Neural progenitor cell (in vitro differentiated cells): ENCODE measurements around the gene SPOCK1. TPM values are rescaled to one million over a fixed set of nuclear protein-coding genes. Genes with fewer than 3 reads are reported as not detected.

ENCODE experiments used
- DNase-seq: peaks from one replicate; pipeline ENCODE4 v3.0.0-alpha.2; 2016; ENCODE audit warnings: low spot score
- H2AFZ ChIP-seq: fragments of 200-600 bp; sonication (generic); replicated peaks from 2 replicates; pipeline ENCODE4 v1.6.1; 2016; ENCODE audit warnings: antibody characterized with exemption
- H3F3A ChIP-seq: fragments of 200-600 bp; sonication (generic); 2 replicates; pipeline ENCODE4 v1.6.1; 2016; ENCODE audit warnings: antibody characterized with exemption, low read depth
- H3K27ac ChIP-seq: fragments of 200-600 bp; sonication (generic); 2 replicates; pipeline ENCODE4 v1.5.1; 2016; ENCODE audit warnings: mild to moderate bottlenecking
- H3K27me3 ChIP-seq: fragments of 200-600 bp; sonication (generic); 2 replicates; pipeline ENCODE4 v1.6.1; 2016; ENCODE audit warnings: mild to moderate bottlenecking, moderate library complexity
- H3K36me3 ChIP-seq: fragments of 200-600 bp; sonication (generic); 2 replicates; pipeline ENCODE4 v1.5.1; 2016
- H3K4me1 ChIP-seq: fragments of 200-600 bp; sonication (generic); 2 replicates; pipeline ENCODE4 v1.6.1; 2016; ENCODE audit warnings: mixed run types
- H3K4me2 ChIP-seq: fragments of 200-600 bp; sonication (generic); 2 replicates; pipeline ENCODE4 v1.6.1; 2016
- H3K4me3 ChIP-seq: fragments of 200-600 bp; sonication (generic); 2 replicates; pipeline ENCODE4 v1.5.1; 2016
- H3K79me2 ChIP-seq: fragments of 200-600 bp; sonication (generic); 2 replicates; pipeline ENCODE4 v1.6.1; 2016; ENCODE audit warnings: low read depth
- H3K9ac ChIP-seq: fragments of 200-600 bp; sonication (generic); 2 replicates; pipeline ENCODE4 v1.6.1; 2016
- H3K9me3 ChIP-seq: fragments of 200-600 bp; sonication (generic); 2 replicates; pipeline ENCODE4 v1.5.1; 2016; ENCODE audit warnings: low read depth
- H4K20me1 ChIP-seq: fragments of 200-600 bp; sonication (generic); 2 replicates; pipeline ENCODE4 v1.6.1; 2016; ENCODE audit warnings: low read depth
- H3K27ac Mint-ChIP-seq: 3 replicates; pipeline ENCODE4 v1.8.0; 2021; ENCODE audit warnings: mixed read lengths
- H3K27me3 Mint-ChIP-seq: 2 replicates; pipeline ENCODE4 v1.8.0; 2022; ENCODE audit warnings: low read depth, mild to moderate bottlenecking, inconsistent platforms, moderate library complexity, mixed read lengths; ENCODE audit not compliant: insufficient read depth
- H3K36me3 Mint-ChIP-seq: 3 replicates; pipeline ENCODE4 v1.8.0; 2021; ENCODE audit warnings: mixed read lengths
- H3K4me1 Mint-ChIP-seq: 3 replicates; pipeline ENCODE4 v1.8.0; 2021; ENCODE audit warnings: mixed read lengths
- H3K4me3 Mint-ChIP-seq: 3 replicates; pipeline ENCODE4 v1.8.0; 2021; ENCODE audit warnings: mild to moderate bottlenecking, moderate library complexity, mixed read lengths
- H3K9me3 Mint-ChIP-seq: 3 replicates; pipeline ENCODE4 v1.8.0; 2020; ENCODE audit warnings: mixed read lengths
- EZH2 ChIP-seq: fragments of 200-600 bp; sonication (generic); IDR thresholded peaks from 2 replicates; pipeline ENCODE4 v1.6.1; 2017; ENCODE audit warnings: antibody characterized with exemption, mild to moderate bottlenecking, moderate library complexity
- EZH2phosphoT487 ChIP-seq: fragments of 200-600 bp; sonication (generic); IDR thresholded peaks from 2 replicates; pipeline ENCODE4 v1.6.1; 2017; ENCODE audit warnings: antibody characterized with exemption
- total RNA-seq: library from RNA; depleted of rRNA; stranded (reverse); fragments of >200 nt; gene quantifications from 2 replicates; pipeline ENCODE4 v1.2.3, GENCODE V29; 2015; ENCODE audit warnings: low replicate concordance
- TF ChIP-seq, protein P1 (sequence below): fragments of 200-600 bp; sonication (generic); IDR thresholded peaks from 2 replicates; pipeline ENCODE4 v1.5.1; 2017; ENCODE audit warnings: antibody characterized with exemption, mild to moderate bottlenecking

Gene SPOCK1
- total RNA-seq, 1 donor from 2014 or later = 6.9 TPM

DNA sequence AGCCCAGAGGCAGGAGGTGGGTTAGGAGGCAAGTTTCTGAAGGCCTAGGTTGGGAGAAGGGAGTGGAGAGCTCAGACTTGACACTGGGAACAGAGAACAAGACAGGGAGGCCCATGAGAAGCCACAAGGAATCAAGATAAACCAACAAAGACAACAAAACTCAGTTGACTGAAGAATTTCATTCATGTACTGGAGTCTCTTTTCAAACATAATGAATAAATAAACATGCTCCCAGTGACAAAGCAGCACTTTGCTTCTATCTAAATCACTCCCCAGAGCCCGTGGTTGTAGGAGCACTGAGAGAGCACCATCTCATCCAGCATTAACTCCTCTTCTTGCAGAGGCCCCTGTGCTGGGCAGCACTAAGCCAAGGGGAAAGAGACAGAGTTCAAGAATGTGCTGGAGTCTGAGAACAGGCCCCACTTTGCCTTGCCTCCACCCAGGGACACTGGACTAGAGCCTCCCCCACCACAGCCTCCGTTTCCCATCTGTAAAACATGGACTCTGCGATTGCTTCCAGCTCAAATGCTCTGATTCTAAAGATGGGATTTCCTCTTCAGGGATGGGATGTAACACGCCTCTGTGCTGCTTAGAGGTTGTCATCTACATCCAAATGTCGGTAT is 282.0 kb downstream of the SPOCK1 start:
- no peaks in the 10 kb centered on the region for H3K79me2 ChIP-seq
- Mint-ChIP-seq H3K4me3 (no peak overlapping the region), H3K4me1 (peaks cover 8% of the 10 kb centered on the region), H3K27me3 (peaks cover 3% of the 10 kb centered on the region), H3K27ac (no peak overlapping the region), H3K36me3 (no peaks in the 10 kb centered on the region), H3K9me3 (no peaks in the 10 kb centered on the region)
- H3K36me3 ChIP-seq = no peaks in the 10 kb centered on the region
- no peaks in the 10 kb centered on the region for H3F3A ChIP-seq
- no peak for DNase-seq
- H3K9ac ChIP-seq = no peak overlapping the region
- H3K4me2 ChIP-seq = no peak overlapping the region
- H3K9me3 ChIP-seq = no peaks in the 10 kb centered on the region
- TF ChIP-seq EZH2 (no peak), EZH2phosphoT487 (no peak)
- TF ChIP-seq, protein P1, sequence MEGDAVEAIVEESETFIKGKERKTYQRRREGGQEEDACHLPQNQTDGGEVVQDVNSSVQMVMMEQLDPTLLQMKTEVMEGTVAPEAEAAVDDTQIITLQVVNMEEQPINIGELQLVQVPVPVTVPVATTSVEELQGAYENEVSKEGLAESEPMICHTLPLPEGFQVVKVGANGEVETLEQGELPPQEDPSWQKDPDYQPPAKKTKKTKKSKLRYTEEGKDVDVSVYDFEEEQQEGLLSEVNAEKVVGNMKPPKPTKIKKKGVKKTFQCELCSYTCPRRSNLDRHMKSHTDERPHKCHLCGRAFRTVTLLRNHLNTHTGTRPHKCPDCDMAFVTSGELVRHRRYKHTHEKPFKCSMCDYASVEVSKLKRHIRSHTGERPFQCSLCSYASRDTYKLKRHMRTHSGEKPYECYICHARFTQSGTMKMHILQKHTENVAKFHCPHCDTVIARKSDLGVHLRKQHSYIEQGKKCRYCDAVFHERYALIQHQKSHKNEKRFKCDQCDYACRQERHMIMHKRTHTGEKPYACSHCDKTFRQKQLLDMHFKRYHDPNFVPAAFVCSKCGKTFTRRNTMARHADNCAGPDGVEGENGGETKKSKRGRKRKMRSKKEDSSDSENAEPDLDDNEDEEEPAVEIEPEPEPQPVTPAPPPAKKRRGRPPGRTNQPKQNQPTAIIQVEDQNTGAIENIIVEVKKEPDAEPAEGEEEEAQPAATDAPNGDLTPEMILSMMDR = no peak
- H3K4me1 ChIP-seq = no peaks in the 10 kb centered on the region
- H3K27me3 ChIP-seq = no peaks in the 10 kb centered on the region
- H4K20me1 ChIP-seq = no peaks in the 10 kb centered on the region
- H3K4me3 ChIP-seq = no peak overlapping the region
- no peak overlapping the region for H3K27ac ChIP-seq
- no peak overlapping the region for H2AFZ ChIP-seq

DNA sequence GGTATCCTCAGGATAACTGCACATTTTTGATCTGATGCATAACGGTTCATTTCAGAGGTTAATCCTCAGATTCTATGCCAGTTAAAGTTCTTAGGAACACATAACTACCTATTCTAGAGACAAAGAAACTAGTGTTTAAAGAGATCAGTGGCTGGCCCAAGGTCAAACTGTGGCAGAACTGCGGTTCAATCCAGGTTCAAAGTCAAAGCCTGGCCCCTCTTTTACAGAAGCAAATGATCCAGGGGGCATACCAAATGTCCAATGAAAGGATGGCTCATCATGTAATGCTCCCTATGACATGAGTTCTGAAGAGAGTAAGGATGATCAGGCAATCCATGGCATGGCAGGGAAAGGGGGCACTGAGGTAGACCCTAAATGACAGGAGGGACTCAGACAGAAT is 283.3 kb downstream of the SPOCK1 start:
- H3K9me3 Mint-ChIP-seq = no peaks in the 10 kb centered on the region
- Histone ChIP-seq H3K79me2 (no peaks in the 10 kb centered on the region), H3K27ac (no peak overlapping the region), H3K4me3 (no peak overlapping the region), H4K20me1 (no peaks in the 10 kb centered on the region), H2AFZ (no peak overlapping the region), H3F3A (no peaks in the 10 kb centered on the region), H3K4me2 (no peak overlapping the region), H3K9me3 (no peaks in the 10 kb centered on the region), H3K4me1 (no peaks in the 10 kb centered on the region), H3K36me3 (no peaks in the 10 kb centered on the region), H3K9ac (no peak overlapping the region), H3K27me3 (no peaks in the 10 kb centered on the region)
- no peak overlapping the region for H3K27ac Mint-ChIP-seq
- TF ChIP-seq EZH2 (no peak), EZH2phosphoT487 (no peak)
- TF ChIP-seq, protein P1 = no peak
- no peaks in the 10 kb centered on the region for H3K36me3 Mint-ChIP-seq
- no peak for DNase-seq
- H3K4me1 Mint-ChIP-seq = peaks cover 8% of the 10 kb centered on the region
- no peak overlapping the region for H3K4me3 Mint-ChIP-seq
- H3K27me3 Mint-ChIP-seq = peaks cover 6% of the 10 kb centered on the region

DNA sequence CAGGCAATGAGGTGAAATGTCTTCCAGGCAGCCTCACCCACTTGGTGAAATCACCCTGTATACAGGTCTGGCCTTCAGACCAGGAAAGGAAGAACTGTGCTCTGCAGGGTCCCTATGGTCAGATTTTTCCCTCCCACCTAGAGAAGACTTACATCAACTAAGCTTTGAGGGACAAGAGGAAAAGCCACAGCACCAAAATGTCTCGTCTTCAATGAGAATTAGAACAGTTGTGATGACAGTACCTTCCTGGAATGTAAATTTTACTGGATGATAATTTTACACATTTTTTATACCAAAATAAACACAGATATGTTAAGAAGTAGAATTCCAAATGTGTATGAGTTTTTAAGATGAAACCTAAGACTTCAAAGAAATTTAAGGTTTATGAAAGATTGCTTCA is 283.9 kb downstream of the SPOCK1 start:
- Histone ChIP-seq H3K4me3 (no peak overlapping the region), H3K36me3 (no peaks in the 10 kb centered on the region), H3F3A (no peaks in the 10 kb centered on the region), H4K20me1 (no peaks in the 10 kb centered on the region), H3K4me1 (no peaks in the 10 kb centered on the region), H3K27me3 (no peaks in the 10 kb centered on the region), H3K79me2 (no peaks in the 10 kb centered on the region), H3K27ac (no peak overlapping the region), H3K9me3 (no peaks in the 10 kb centered on the region), H3K4me2 (no peak overlapping the region), H3K9ac (no peak overlapping the region), H2AFZ (no peak overlapping the region)
- no peak overlapping the region for H3K27ac Mint-ChIP-seq
- DNase-seq = no peak
- peaks cover 5% of the 10 kb centered on the region for H3K27me3 Mint-ChIP-seq
- TF ChIP-seq EZH2 (no peak), EZH2phosphoT487 (no peak)
- TF ChIP-seq, protein P1 = no peak
- H3K4me3 Mint-ChIP-seq = no peak overlapping the region
- peaks cover 8% of the 10 kb centered on the region for H3K4me1 Mint-ChIP-seq
- H3K9me3 Mint-ChIP-seq = no peaks in the 10 kb centered on the region
- H3K36me3 Mint-ChIP-seq = no peaks in the 10 kb centered on the region
